NCI-H460 (cell line): ENCODE data around the gene TPX2. TPM values are rescaled to one million over a fixed set of nuclear protein-coding genes. Genes with fewer than 3 reads are reported as not detected.

Experiments used
- DNase-seq: peaks from one replicate; pipeline ENCODE4 v3.0.0-alpha.2; 2016; ENCODE audit warnings: low read depth; ENCODE audit errors: extremely low read depth
- small RNA-seq, 2 experiments: library from RNA; depleted of rRNA; stranded (forward); fragments of <200 nt; gene quantifications; one replicate each; pipeline ENCODE3, GENCODE V24; 2014
- total RNA-seq: library from RNA; depleted of rRNA; stranded (reverse); fragments of >200 nt; shearing (Covaris generic); gene quantifications from 2 replicates; pipeline ENCODE4 v1.2.3, GENCODE V29; 2014; rRNA removed

Gene TPX2
- total RNA-seq, 1 experiment from 2014 or later, result 105 TPM

DNA sequence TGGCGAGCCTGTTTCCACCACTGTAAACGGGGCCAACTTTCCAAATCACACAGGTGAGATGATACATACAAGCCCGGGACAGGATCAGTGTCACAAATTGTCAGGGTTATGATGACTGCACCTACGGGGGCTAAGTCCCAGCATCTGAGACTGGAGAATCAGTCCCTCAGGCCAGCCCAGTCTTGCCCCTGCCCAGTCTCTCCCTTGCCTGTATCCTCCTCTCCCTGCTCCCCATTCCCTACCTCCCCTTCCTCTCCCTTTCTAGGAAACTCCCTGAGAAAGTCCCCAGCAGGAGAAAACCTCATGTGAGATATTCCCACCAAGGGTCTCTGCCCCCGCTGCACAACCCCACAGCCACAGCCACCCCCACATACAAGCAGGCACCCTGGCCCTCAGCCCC lies 104.8 kb downstream of the TPX2 start:
- DNase-seq, result no peak

DNA sequence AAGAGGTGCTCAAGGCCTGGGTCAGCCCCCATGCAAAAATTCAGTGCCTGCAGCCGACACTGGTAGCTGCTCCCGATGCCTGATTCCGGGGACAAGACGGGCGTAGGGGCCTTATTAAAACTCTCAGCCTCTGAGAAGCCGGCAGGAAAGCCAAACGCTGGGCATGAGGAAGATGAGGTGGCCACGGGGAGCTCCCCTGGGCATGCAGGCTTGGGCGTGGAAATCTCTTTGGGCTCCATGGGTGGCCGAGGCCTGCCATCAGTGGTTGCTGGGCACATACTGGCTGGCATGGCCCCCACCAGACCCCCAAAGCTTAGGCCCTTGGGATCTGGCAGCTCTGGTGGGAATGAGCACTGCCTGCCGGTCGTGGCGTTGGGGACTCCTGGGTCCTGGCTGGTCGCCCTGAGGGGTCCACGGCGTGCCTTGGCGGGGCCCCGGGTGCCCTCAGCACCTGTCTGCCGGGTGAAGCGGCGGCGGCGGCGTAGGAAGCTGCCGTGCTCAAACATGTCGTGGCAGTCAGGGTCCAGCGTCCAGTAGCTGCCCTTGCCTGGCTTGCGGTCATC lies 105.7 kb downstream of the TPX2 start:
- DNase-seq, result no peak

DNA sequence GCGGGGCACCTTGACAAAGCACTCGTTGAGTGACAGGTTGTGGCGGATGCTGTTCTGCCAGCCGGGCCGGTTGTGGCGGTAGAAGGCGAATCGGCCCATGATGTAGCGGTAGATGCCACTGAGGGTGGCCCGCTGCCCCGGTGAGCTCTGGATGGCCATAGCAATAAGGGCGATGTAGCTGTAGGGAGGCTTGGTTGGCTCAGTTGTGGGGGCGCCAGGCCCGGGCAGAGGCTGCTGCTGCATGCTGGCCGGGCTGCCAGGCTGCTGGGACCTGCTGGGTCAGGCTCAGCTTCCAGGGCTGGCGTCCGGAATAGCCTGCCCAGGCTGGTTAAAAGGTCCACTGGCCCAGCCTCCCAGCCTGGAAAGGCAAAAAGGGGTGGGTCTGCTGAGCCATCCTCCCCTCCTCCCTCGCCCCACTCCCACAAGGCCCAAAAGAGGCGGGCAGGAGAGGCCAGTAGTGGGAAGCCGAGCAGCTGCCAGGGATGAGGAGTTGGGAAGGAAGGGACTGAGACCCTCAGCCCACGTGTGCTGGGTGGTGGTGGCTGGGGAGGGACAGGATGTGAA lies 106.3 kb downstream of the TPX2 start, which contains the start of gene FOXS1:
TSS of gene FOXS1 (minus strand) at position 305 of the 564 bp plus-strand sequence. CDS start at position 243, 62 bp downstream.
- DNase-seq, result no peak

DNA sequence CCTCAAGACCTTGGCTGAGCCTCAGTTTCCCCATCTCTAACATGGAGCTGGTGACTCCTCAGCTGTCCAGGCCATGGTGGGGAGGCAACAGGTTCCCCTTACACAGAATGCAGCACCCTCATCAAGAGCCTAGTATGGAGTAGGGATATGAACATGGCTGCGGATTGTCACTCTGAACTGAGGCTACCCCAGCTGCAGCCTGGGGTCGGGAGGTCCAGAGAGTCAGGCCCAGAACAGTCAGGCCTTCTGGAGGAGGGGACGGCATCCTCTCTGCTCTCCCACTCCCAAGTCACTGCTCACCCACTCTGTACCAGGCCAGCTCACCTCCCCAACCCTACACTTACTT lies 107.7 kb downstream of the TPX2 start:
- DNase-seq, result no peak

DNA sequence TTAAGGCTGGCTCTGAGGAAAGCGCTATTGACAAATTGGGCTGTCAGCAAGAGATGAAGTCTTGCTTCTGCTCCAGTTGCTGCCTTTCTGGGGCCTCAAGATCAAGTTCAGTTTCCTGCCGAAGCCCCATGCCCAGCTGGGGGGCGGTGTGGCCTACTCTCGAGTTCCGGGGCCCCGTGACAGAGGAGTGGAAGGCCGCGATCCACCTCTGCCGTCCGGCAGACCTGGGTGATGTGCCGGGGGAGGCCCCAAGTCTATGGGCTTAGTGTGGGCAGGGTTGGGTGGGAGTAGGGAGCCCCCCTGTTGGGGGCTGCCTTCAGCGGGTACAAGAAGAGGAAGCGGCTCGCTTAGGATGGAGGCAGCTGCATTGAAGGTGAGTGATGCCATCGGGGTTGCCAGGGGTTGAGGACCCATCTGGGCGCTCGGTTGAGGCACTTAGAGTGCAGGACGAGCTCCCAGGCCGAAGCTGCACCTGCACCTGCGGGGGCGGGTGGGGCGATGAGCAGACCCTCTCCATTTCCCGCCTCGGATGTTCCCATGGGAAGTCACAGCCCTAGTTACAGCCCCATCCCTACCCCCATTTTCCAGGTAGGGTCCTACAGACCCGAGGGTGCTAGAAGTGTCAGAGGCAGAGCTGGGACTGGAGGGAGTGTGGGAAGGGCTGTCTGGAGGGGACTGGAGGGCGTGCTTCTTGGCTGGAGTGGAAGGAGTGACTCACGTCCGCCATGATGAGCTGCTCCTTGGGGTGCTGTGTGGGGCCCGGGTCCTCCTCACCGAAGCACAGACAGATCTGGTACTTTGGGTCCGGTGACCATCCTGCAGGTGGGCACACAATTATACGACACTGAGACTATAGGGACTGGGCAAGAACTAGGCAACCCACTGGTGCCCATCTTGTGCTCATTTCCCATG lies 109.3 kb downstream of the TPX2 start:
- no peak for DNase-seq

DNA sequence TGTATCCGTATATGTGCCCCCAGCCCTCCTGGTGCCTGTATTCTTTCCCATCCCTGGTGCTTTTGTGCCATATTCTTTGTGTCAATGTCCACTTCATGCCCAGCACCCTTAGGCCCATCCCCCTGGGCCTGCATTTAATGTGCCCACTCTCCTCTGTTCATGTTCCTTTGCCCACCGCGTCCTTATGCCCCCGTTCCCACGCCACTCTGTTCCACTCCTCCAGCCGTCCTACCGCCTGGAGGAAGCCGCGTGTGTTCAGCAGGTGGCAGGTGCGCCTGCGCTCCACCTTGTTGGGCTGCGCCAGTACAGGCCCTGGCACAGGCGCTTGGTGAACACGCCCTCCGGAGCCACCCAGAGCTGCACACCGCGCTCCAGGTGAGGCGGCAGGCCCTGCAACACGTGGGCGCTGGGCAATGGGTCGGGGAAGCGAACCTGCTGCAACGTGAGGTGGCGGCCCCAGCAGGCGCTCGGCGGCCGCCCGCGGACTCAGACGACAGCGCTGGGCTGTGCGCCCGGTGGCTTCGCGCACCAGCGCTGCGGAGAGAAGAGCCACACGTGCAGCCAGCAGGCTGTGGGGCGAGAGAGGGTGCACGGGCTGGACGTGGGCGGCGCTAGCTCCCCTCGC lies 110.3 kb downstream of the TPX2 start:
- no peak for DNase-seq

Small RNAs within 50 kb of the gene (small RNA-seq; reads per million reads assigned to genes)
- gene AL160175.1, result 0 to 0.02 reads per million in 2 experiments

Other genes starting within 250 kb of the TPX2 start
- 85.3 and 97.3 TPM in 2 replicates for gene HM13, start 224.8 kb upstream of the TPX2 start, total RNA-seq
- gene ID1, start 134.0 kb upstream of the TPX2 start, total RNA-seq, result 125 and 149 TPM in 2 replicates
- gene COX4I2, start 101.4 kb upstream of the TPX2 start, total RNA-seq, result not detected in 2 replicates
- gene BCL2L1, start 16.4 kb upstream of the TPX2 start, total RNA-seq, result 90.6 and 96.1 TPM in 2 replicates
- 0.10 TPM in 1 of 2 replicates, not detected in the other for gene MYLK2, start 80.1 kb downstream of the TPX2 start, total RNA-seq
- gene FOXS1, start 106.3 kb downstream of the TPX2 start, total RNA-seq, result not detected in 2 replicates
- not detected in 2 replicates for gene DUSP15, start 131.2 kb downstream of the TPX2 start, total RNA-seq
- gene TTLL9, start 131.3 kb downstream of the TPX2 start, total RNA-seq, result not detected in 2 replicates
- gene PDRG1, start 212.8 kb downstream of the TPX2 start, total RNA-seq, result 8.0 and 10.1 TPM in 2 replicates
- gene XKR7, start 228.9 kb downstream of the TPX2 start, total RNA-seq, result not detected in 2 replicates